Testis (tissue), 2 donors: Measurements from ENCODE around the gene RIMBP2.

Experiments used
- POLR2A ChIP-seq: fragments of 450-650 bp; IDR thresholded peaks from one replicate; pipeline ENCODE4 v1.6.1; 2017; ENCODE audit warnings: antibody characterized with exemption, mild to moderate bottlenecking, moderate library complexity
- TF ChIP-seq, protein P1 (sequence below), 3 experiments: fragments of 450-650 bp in 2 of 3; fragments of 200-600 bp in 1 of 3; sonication (generic) in 1 of 3; IDR thresholded peaks; one replicate each; pipeline ENCODE4 v1.5.1; 2016 to 2019; ENCODE audit warnings: antibody characterized with exemption in 3 of 3, mild to moderate bottlenecking in 2 of 3, moderate library complexity in 1 of 3

DNA sequence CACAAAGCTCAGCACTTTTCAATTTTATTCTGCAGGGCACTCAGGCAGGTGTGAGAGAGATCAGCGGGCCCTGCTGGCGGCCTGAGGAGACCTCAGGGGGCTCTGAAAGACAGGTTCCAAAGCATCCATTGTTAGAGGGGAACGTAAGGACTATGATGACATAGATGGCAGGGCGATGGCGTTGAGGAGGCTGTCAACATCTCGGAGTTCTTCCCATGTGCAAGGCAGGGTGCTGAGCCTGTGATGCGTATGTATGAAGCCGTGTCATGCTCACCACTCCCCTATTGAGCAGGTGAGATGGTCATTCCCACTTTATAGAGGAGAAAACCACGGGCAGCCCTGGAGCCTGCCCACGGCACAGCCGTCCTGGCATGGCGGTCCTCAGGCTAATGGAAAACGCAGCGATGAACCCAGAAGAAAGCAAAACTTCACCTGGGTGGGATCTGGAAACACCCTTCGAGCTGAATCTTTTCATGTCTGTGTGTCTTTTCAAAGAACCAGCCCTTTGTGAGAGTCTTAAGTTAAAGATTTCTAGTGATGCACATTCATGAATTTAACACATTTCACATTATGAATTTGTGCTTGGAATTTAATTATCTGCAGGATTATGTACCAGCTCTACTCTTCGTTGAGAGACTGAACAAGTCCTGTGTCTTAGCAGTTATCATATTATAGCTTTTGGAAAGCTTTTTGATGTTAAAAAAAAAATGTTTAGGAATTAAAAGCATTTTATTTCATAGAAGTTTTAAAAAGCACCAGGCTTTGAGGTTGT lies 64.7 kb downstream of the RIMBP2 start:
- TF ChIP-seq, protein P1, sequence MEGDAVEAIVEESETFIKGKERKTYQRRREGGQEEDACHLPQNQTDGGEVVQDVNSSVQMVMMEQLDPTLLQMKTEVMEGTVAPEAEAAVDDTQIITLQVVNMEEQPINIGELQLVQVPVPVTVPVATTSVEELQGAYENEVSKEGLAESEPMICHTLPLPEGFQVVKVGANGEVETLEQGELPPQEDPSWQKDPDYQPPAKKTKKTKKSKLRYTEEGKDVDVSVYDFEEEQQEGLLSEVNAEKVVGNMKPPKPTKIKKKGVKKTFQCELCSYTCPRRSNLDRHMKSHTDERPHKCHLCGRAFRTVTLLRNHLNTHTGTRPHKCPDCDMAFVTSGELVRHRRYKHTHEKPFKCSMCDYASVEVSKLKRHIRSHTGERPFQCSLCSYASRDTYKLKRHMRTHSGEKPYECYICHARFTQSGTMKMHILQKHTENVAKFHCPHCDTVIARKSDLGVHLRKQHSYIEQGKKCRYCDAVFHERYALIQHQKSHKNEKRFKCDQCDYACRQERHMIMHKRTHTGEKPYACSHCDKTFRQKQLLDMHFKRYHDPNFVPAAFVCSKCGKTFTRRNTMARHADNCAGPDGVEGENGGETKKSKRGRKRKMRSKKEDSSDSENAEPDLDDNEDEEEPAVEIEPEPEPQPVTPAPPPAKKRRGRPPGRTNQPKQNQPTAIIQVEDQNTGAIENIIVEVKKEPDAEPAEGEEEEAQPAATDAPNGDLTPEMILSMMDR (IDR thresholded peaks at IDR 0.05): no peak
- no peak for TF ChIP-seq POLR2A
